ENCODE results near the gene LIPC. TPM values are rescaled to one million over a fixed set of nuclear protein-coding genes. Genes with fewer than 3 reads are reported as not detected.

Gene LIPC
- total and polyA plus RNA-seq, 2 of the 4 experiments (the other 2 are of a cell fraction) = 0.07 TPM; not detected in 1

GRCh38 chr15:58491499-58492202 lies 59.9 kb downstream of the LIPC start:
- no peak overlapping the region for H3K23ac ChIP-seq (ENCODE audit: low read depth, low read length)
- no TSS peak for BruUV-seq (replicated peaks)
- H3K14ac ChIP-seq (replicated peaks; ENCODE audit: low read depth, low read length) = peak overlapping the region; percentile 37; the same call in 1 of the 2 replicates
- TF ChIP-seq MXI1 (IDR thresholded peaks at IDR 0.05; ENCODE audit: borderline replicate concordance, low read depth, low read length) (no peak), NFE2L2 (IDR thresholded peaks at IDR 0.05; ENCODE audit: low read depth, low read length) (no peak)
- H3K4ac ChIP-seq (ENCODE audit: low read depth, low read length) = no peak overlapping the region; the same call in 1 of the 2 replicates
- no peak overlapping the region for H2BK15ac ChIP-seq (ENCODE audit: low read depth, low read length)
- no peak for DNase-seq
- peaks cover 9% of the 10 kb centered on the region for H3K4me1 ChIP-seq (ENCODE audit: control insufficient read depth, insufficient read depth, low read length)
- no peaks in the 10 kb centered on the region for H3K27me3 ChIP-seq (ENCODE audit: control insufficient read depth, insufficient read depth, low read length)
- H3K4me2 ChIP-seq (ENCODE audit: low read depth, low read length) = no peak overlapping the region
- in situ Hi-C loops (cut with MboI; ENCODE audit: low sequenced_read_pairs) = no loop called here
- no peak overlapping the region for H2AK9ac ChIP-seq (replicated peaks; ENCODE audit: low read depth, low read length, poor library complexity)
- no peak overlapping the region for H3K27ac ChIP-seq (ENCODE audit: insufficient read depth, low read length)
- ATAC-seq (ENCODE audit: low read depth) = no peak
- no peak overlapping the region for H3K56ac ChIP-seq (ENCODE audit: extremely low read depth, insufficient read depth, low read length)
- no peaks in the 10 kb centered on the region for H3K79me1 ChIP-seq (ENCODE audit: low read depth in 1 of 2, low read length in 2 of 2)
- H4K5ac ChIP-seq (ENCODE audit: low read depth, low read length) = no peak overlapping the region
- ChIA-PET POLR2A (ENCODE audit: unreplicated experiment) (no interaction called here), CTCF (interaction anchor here (0.6 kb wide), 1 partner anchor 151 kb away, joined by 3 read pairs; no protein-coding TSS in a partner anchor)
- H4K20me1 ChIP-seq (ENCODE audit: insufficient read depth, low read length) = no peaks in the 10 kb centered on the region
- no peak overlapping the region for H3K9ac ChIP-seq (ENCODE audit: low read depth, low read length)
- no peaks in the 10 kb centered on the region for H3K36me3 ChIP-seq (ENCODE audit: control insufficient read depth, insufficient read depth, low read length)
- dilution Hi-C loops (cut with HindIII; ENCODE audit: low sequenced_read_pairs, unreplicated experiment) = no loop called here
- no peak overlapping the region for H2BK20ac ChIP-seq (ENCODE audit: low read depth, low read length)
- H2BK120ac ChIP-seq (ENCODE audit: low read depth, low read length) = 0 out of 2 replicates have a peak overlapping the region, but pooled peaks have one; percentile 29
- 60% methylated on average over 1 of the region's 3 CpGs; no CpG with 5 or more reads in 1 of the 2 experiments for WGBS, 2 experiments (ENCODE audit: extremely low coverage in 2 of 2, insufficient read length in 1 of 2)
- peak overlapping the region; percentile 17 for H2AFZ ChIP-seq (replicated peaks; ENCODE audit: low read length, poor library complexity)
- peaks cover 11% of the 10 kb centered on the region for H3K9me3 ChIP-seq (ENCODE audit: control insufficient read depth, insufficient read depth, low read length)
- intact Hi-C loops (cut with micrococcal nuclease) = no loop called here
- H3K18ac ChIP-seq (ENCODE audit: low read depth, low read length) = no peak overlapping the region
- H2AK5ac ChIP-seq (ENCODE audit: low read depth, low read length) = peak overlapping the region; percentile 77
- H4K91ac ChIP-seq (ENCODE audit: insufficient read depth, low read depth, low read length) = peak overlapping the region; percentile 66
- peaks cover 7% of the 10 kb centered on the region for H3K9me1 ChIP-seq (ENCODE audit: insufficient read depth, low read length)
- H2BK5ac ChIP-seq (ENCODE audit: low read depth, low read length, poor library complexity, severe bottlenecking) = no peak overlapping the region
- no peak overlapping the region for H3K4me3 ChIP-seq (ENCODE audit: insufficient read depth, low read depth, low read length)
- 0 out of 4 replicates have a peak overlapping the region, but pooled peaks of 1 of the 2 experiments have one; percentile 16 for H4K8ac ChIP-seq (ENCODE audit: low read depth in 2 of 2, low read length in 2 of 2)

Measured in IMR-90 (cell line).